Stimulated activated CD4-positive, alpha-beta T cell treated with anti-CD3 and anti-CD28 coated beads, Interleukin-4, amount 100 ng/mL, for 4 hours (primary cell): Measurements from ENCODE around the gene BSN.

Source experiments
- DNase-seq, 2 experiments: peaks; one replicate each; pipeline ENCODE4 v3.0.0-alpha.2; 2020

BSN gene

DNA sequence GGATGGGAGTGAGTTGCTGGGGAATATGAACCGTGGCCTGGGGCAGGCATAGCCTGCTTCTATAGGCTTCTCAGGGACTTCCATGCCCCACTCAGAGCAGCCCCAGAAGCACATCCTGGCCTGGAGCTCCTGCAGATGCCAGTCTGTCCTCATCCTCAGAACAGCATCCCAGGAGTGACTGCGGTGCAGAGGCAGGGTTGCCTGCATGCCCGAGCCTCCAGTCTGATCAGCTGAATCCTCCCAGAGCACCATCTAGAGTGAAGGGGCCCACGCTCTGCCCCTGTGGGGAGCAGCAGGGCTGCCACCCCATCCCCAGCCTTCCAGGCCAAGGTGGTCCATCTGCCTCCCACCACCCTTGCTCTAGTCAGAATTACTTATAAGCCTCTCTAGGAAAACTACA is 75.2 kb downstream of the BSN start:
- DNase-seq = no peak

- DNase-seq = no peak
Measured at GRCh38 chr3:49629866-49630265, 75.6 kb downstream of the BSN start.

- DNase-seq = no peak
Measured at GRCh38 chr3:49630784-49631183, 76.5 kb downstream of the BSN start.

DNA sequence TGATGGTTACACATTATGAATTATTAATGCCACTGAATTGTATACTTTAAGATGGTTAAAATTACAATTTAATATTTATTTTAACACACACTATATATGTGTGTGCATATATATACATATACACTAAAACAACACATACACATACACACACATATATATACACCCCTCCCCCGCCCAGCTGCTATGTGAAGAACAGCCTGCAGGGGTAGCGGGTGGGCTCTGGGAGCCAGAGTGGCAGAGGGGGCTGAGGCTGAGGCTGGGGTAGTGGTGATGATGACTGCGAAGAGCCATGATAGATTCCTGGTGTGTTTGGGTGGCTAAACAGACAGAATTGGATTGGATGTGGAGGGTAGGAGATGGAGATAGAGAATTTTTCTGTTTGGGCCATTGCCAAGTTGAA is 80.5 kb downstream of the BSN start:
- DNase-seq = no peak

GRCh38 chr3:49636883-49637609 is 82.8 kb downstream of the BSN start:
- no peak for DNase-seq

DNA sequence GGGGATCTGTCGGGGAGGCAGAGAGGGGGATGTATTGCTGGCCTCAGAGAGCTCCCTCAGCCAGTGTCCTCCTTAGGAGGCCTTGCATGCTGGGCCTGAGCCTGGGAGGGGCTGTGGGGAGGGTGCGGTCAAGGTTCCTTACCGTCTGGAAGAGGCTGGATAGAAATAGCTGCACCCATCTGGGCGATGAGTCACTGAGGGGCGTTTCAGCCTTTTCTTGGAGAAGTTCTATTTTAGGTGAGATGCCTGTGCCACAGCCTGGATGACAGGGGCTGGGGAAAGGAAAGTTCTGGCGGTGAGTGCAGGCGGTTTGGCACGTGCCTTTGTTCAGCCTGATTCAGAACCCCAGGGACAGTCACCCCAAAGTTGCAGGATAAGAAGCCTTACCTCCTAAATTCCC is 84.2 kb downstream of the BSN start:
- DNase-seq = no peak

DNA sequence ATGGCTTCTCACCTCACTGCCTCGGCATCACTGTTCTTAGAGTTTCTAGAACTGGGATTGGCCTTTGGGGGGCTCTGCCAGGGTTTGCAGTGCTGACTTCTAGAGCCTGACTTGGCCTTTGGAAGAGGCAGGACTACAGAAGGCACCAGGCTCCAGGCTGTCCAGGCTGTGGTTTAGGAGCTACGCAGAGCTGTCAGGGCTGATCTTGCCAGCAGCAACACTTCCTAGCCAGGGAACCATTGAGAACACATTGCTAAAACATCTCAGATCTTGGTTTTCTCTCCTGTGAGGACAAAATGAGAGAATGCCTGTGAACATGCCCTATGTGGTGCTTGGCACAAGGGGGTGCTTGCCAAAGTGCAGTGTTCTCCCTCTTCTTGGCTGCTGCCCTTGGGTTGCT is 85.3 kb downstream of the BSN start:
- no peak for DNase-seq

DNA sequence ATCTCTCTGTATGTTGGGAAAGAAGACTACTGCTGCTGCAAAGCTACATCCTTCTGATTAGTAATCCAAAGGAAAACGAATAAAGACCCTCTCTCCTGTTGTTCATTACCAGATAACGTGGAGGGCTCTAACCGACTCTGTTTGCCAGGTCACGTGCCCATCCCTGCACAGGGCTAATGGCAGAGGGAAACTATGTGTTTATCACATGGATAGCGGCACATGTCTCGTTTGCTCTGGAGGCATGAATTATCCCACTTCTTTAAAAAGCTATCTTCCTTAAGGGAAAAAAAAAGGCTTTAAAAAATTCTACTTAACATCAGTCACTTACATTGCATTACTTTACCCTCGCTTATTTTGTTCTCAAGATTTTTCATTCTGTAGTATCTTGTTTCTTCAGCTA is 87.0 kb downstream of the BSN start:
- DNase-seq = no peak

DNA sequence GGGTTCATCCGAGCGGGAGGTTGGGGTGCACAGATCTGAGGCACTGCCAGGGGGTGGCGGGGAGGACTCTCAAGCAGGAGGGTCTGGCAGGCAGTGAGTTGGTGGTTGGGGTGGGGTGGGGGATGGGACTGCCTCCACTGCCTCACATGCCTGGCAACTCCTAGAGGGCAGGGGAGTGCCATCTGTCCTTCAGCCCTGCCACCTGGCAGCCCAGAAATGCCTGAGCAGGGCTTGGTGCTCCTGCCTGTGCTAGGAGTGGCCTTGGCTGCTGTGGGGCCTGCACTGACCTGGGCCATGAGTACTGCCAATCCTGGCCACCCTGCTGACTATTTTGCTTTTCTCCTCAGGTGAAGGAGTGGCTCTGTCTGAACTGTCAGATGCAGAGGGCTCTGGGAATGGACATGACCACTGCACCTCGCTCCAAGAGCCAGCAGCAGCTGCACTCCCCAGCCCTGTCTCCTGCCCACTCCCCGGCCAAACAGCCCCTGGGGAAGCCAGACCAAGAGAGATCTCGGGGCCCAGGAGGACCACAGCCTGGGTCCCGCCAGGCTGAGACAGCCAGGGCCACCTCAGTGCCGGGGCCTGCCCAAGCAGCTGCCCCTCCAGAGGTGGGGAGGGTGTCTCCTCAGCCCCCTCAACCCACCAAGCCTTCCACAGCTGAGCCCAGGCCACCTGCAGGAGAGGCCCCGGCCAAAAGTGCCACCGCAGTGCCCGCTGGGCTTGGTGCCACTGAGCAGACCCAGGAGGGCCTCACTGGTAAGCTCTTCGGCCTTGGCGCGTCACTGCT is 87.8 kb downstream of the BSN start:
- DNase-seq = no peak

- DNase-seq = no peak
Measured at GRCh38 chr3:49642708-49643145, 88.5 kb downstream of the BSN start.

DNA sequence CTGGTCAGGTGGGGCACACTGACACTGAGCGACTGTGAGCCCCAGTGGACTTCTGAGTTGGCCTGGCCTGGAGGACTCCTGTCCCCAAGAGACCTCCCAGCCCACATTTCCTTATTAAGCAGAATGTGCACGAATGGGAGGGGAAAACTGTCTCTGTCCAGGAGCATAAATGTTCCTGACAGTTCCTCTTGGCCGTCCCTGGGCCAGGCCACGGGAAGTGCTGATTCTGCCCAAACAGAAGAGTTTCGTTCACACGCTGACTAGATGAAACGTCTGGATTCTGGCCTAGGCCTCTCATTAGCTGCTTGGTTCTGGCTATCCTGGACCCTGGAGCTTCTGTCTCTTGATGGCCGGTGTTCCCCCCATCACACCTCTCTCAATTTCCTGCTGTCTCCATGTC is 90.4 kb downstream of the BSN start:
- no peak for DNase-seq

- DNase-seq = no peak
Measured at GRCh38 chr3:49646236-49646635, 92.0 kb downstream of the BSN start.

GRCh38 chr3:49647741-49648140 is 93.5 kb downstream of the BSN start:
- no peak for DNase-seq

- DNase-seq = no peak
Measured at GRCh38 chr3:49648354-49649019, 94.2 kb downstream of the BSN start.

DNA sequence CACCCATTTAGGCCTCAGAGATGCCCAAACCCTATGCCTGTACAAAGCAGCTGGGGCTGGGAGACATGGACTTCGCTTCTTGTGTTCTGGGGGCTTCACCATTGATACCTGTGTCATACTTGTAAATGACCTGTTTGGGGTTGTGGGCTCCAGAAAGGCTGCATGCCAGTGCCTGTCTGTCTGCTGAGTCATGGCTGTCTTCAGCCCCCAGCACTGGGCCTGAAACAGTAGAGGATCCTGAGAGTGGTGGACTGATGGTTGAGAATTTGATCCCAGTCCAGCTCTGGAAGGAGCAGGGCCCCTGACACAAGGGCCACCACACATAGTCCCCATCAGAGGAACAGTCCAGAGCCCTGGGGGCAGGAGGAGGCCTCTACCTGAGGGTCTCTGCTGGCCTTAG is 95.3 kb downstream of the BSN start:
- no peak for DNase-seq

- DNase-seq = no peak
Measured at GRCh38 chr3:49650177-49650576, 95.9 kb downstream of the BSN start.

DNA sequence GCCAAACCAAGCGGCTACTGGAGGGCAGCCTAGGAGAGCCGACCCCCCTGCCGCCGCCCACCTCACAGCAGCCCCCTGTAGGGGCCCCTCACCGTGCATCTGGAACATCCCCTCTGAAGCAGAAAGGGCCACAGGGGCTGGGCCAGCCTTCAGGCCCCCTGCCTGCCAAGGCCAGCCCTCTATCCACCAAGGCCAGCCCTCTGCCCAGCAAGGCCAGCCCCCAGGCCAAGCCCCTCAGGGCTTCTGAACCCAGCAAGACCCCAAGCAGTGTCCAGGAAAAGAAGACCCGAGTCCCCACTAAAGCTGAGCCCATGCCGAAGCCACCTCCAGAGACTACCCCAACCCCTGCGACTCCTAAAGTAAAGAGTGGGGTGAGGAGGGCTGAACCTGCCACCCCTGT is 96.4 kb downstream of the BSN start:
- no peak for DNase-seq

DNA sequence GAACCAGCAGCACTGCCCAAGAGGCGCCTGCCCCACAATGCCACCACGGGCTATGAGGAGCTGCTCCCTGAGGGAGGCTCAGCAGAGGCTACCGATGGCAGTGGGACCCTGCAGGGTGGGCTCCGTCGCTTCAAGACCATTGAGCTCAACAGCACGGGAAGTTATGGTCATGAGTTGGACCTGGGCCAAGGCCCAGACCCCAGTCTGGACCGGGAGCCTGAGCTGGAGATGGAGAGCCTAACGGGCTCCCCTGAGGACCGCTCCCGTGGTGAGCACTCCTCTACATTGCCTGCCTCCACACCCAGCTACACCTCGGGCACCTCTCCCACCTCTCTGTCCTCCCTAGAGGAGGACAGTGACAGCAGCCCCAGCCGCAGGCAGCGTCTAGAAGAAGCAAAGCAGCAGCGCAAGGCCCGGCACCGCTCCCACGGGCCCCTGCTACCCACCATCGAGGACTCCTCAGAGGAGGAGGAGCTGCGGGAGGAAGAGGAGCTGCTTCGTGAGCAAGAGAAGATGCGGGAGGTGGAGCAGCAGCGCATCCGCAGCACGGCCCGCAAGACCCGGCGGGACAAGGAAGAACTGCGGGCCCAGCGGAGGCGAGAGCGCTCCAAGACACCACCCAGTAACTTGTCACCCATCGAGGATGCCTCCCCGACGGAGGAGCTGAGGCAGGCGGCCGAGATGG is 98.1 kb downstream of the BSN start:
- DNase-seq = no peak

DNA sequence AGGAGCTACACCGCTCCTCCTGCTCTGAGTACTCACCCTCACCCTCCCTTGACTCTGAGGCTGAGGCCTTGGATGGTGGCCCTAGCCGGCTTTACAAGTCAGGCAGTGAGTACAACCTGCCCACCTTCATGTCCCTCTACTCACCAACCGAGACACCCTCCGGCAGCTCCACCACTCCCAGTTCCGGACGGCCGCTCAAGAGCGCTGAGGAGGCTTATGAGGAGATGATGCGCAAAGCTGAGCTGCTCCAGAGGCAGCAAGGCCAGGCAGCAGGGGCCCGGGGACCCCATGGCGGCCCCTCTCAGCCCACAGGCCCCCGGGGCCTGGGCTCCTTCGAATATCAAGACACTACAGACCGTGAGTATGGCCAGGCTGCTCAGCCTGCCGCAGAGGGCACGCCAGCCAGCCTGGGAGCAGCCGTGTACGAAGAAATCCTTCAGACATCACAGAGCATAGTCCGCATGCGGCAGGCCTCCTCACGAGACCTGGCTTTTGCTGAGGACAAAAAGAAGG is 98.7 kb downstream of the BSN start:
- DNase-seq = no peak

DNA sequence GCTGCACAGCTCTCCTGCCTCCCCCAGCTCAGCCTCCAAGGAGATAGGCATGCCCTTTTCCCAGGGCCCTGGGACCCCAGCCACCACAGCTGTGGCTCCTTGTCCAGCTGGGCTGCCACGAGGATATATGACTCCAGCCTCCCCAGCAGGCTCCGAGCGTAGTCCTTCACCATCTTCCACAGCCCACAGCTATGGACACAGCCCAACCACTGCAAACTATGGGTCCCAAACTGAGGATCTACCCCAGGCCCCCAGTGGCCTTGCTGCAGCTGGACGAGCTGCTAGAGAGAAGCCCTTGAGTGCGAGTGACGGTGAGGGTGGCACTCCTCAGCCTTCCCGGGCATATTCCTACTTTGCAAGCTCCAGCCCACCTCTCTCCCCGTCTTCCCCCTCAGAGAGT is 99.3 kb downstream of the BSN start:
- no peak for DNase-seq

DNA sequence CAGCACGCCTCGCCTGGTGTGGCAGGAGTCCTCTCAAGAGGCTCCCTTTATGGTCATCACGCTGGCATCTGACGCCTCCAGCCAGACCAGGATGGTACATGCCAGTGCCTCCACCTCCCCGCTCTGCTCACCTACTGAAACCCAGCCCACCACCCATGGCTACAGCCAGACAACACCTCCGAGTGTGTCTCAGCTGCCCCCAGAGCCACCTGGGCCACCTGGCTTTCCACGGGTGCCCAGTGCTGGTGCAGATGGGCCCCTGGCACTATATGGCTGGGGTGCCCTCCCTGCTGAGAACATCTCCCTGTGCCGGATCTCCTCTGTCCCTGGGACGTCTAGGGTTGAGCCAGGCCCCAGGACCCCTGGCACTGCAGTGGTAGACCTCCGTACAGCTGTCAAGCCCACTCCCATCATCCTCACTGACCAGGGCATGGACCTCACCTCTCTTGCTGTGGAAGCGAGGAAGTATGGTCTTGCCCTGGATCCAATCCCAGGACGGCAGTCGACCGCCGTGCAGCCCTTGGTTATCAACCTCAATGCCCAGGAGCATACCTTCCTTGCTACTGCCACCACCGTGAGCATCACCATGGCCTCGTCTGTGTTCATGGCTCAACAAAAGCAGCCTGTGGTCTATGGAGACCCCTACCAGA is 100.0 kb downstream of the BSN start:
- no peak for DNase-seq

- DNase-seq = no peak
Measured at GRCh38 chr3:49654955-49655556, 100.8 kb downstream of the BSN start.
